ENCODE measurements around the gene CHRNA1.
"Not testable (repeated sequence)": the region's sequence is repeated elsewhere in the genome, so short reads cannot be mapped to it uniquely, and the experiment has no call there.

Gene CHRNA1

DNA sequence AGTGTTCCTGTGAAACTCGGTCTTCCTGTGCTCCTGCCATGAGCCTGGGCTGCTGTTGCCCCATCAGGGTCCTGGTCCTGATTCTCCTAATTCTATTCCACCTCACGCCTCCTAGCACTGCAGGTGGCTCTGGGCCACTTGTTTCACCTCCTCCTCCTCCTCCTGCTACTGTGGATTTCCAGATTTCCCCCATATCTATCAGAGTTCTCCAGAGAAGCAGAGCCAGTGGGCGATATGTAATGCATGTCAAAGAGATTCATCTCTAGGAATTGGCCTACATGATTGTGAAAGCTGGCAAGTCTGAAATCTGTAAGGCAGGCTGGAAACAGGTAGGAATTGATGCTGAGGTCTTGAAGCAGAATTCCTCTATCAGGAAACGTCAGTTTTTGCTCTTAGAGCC lies 45.3 kb downstream of the CHRNA1 start:
- Mint-ChIP-seq H3K4me3 (peak overlapping the region in 1 of 2 donors; percentile 28), H3K4me1 (peaks cover 30% of the 10 kb centered on the region), H3K27me3 (no peaks in the 10 kb centered on the region), H3K27ac (no peak overlapping the region), H3K9me3 (peaks cover 13 to 18% of the 10 kb centered on the region in 2 donors)
- DNase-seq, result no peak
- ATAC-seq, result no peak

DNA sequence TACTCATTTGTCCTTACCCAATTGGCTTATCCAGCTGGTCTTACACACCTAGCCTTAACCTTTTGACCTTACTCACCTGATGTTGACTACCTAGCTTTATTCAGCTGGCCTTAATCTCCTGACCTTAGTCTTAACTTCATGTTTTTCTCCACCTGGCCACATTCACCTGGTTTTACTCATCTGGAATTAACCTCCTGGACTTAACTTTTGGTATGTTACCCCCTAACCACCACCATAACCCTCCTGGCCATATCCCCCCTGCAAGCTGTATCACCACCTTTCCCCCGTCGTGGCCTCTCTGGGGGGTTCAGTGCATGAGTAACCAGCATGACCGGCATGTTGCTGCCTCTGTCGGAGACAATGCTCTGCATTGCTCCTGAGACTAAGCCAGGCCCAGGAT lies 45.7 kb downstream of the CHRNA1 start:
- no peak overlapping the region for H3K27ac Mint-ChIP-seq
- H3K4me3 Mint-ChIP-seq, result no peak overlapping the region
- no peaks in the 10 kb centered on the region for H3K27me3 Mint-ChIP-seq
- H3K4me1 Mint-ChIP-seq, result peaks cover 30% of the 10 kb centered on the region
- ATAC-seq, result no peak
- peaks cover 8 to 14% of the 10 kb centered on the region in 2 donors for H3K9me3 Mint-ChIP-seq
- no peak for DNase-seq

DNA sequence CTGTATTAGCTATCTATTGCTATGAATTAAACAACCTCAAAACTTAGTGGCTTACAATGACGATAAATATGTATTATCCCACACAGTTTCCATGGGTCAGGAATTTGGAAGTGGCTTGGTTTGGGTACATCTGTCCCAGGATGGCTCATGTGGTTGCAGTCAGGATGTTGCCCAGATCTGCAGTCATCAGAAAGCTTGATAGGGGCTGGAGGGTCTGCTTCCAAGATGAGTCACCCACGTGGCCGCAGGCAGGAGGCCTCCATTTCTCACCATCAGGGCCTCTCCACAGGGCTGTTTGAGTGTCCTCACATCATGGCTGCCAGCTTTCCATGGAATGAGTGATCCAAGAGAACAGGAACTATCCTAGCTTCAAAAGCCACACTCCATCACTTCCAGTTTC lies 46.4 kb downstream of the CHRNA1 start:
- peaks cover 7 to 14% of the 10 kb centered on the region in 2 donors for H3K9me3 Mint-ChIP-seq
- H3K27ac Mint-ChIP-seq, result no peak overlapping the region
- peaks cover 30% of the 10 kb centered on the region for H3K4me1 Mint-ChIP-seq
- no peaks in the 10 kb centered on the region for H3K27me3 Mint-ChIP-seq
- H3K4me3 Mint-ChIP-seq, result peak overlapping the region in 1 of 2 donors; percentile 71
- DNase-seq, result no peak
- no peak for ATAC-seq

- H3K4me1 Mint-ChIP-seq, result peaks cover 30% of the 10 kb centered on the region
- peaks cover 7 to 14% of the 10 kb centered on the region in 2 donors for H3K9me3 Mint-ChIP-seq
- DNase-seq (peak; percentile 22 to 42), ATAC-seq (peak; percentile 90)
- peak overlapping the region; percentile 71 to 79 for H3K4me3 Mint-ChIP-seq
- no peaks in the 10 kb centered on the region for H3K27me3 Mint-ChIP-seq
- no peak overlapping the region for H3K27ac Mint-ChIP-seq
These were observed 47.0 kb downstream of the CHRNA1 start for GRCh38 chr2:174717273-174717672.

- H3K9me3 Mint-ChIP-seq, result peaks cover 7 to 14% of the 10 kb centered on the region in 2 donors
- H3K27ac Mint-ChIP-seq, result peak overlapping the region in 1 of 2 donors; percentile 57
- ATAC-seq, result peak; percentile 85
- DNase-seq, result peak in 1 of 2 donors; percentile 18
- no peaks in the 10 kb centered on the region for H3K27me3 Mint-ChIP-seq
- peak overlapping the region; percentile 62 to 71 for H3K4me3 Mint-ChIP-seq
- H3K4me1 Mint-ChIP-seq, result peaks cover 30% of the 10 kb centered on the region
These were observed 47.5 kb downstream of the CHRNA1 start for GRCh38 chr2:174716785-174717184.

DNA sequence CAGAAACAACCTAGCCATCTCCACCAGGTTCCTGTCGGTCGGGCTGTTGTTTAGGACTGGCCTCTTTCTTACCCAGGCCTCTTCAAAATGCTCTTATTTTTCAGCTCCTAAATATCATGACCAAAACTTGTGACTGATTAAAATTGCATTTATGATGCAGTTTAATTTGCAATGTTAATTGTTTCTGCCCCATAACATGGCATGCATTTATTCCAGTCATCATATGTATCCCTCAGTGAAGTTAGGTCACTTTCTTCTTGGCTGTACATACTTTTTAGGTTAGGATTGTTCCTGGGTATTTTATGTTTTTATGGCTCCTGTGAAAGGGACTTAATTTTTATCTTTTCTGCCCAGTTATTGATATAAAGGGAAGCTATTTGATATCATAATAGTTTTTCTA lies 50.6 kb downstream of the CHRNA1 start:
- ATAC-seq (no peak), DNase-seq (no peak)
- Mint-ChIP-seq H3K9me3 (peaks cover 2 to 6% of the 10 kb centered on the region in 2 donors), H3K4me1 (peaks cover 26% of the 10 kb centered on the region), H3K4me3 (no peak overlapping the region), H3K27me3 (peaks cover 4% of the 10 kb centered on the region), H3K27ac (no peak overlapping the region)

DNA sequence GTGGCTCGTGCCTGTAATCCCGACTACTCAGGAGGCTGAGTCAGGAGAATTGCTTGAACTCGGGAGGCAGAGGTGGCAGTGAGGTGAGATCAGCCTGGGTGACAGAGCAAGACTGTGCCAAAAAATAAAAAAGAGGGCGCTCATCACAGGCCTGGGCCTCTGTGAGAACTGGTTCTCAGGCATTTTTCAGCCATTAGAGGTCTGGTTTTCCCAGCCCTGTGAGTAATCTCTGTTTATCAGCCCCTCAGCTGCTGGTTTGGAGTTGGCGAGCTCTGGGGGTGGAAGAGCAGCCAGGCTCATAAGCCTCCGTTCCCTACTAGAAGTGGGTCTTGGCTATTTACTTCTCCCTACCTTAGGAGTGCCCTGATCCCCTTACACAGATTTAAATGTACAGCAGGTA lies 53.1 kb downstream of the CHRNA1 start:
- ATAC-seq (no peak), DNase-seq (no peak)
- Mint-ChIP-seq H3K4me3 (no peak overlapping the region), H3K27ac (no peak overlapping the region), H3K9me3 (no peaks in the 10 kb centered on the region), H3K4me1 (peaks cover 6% of the 10 kb centered on the region), H3K27me3 (peaks cover 12% of the 10 kb centered on the region)

DNA sequence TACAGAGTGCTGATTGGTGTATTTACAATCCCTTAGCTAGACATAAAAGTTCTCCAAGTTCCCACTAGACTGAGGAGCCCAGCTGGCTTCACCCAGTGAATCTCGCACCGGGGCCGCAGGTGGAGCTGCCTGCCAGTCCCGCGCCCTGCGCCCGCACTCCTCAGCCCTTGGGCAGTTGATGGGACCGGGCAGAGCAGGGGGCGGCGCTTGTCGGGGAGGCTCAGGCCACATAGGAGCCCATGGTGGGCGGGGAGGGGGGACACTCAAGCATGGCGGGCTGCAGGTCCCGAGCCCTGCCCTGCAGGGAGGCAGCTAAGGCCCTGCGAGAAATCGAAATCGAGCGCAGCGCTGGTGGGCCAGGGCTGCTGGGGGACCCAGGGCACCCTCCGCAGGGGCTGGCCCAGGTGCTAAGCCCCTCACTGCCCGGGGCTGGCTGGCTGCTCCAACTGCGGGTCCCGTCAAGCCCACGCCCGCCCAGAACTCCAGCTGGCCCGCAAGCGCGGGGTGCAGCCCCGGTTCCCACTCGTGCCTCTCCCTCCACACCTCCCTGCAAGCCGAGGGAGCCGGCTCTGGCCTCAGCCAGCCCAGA lies 54.8 kb downstream of the CHRNA1 start:
- H3K9me3 Mint-ChIP-seq, H3K27ac Mint-ChIP-seq, DNase-seq, H3K4me3 Mint-ChIP-seq, H3K4me1 Mint-ChIP-seq: not testable (repeated sequence)
- peak; percentile 69 for ATAC-seq
- H3K27me3 Mint-ChIP-seq, result peaks cover 22% of the 10 kb centered on the region

- peaks cover 23% of the 10 kb centered on the region for H3K27me3 Mint-ChIP-seq
- peaks cover 6% of the 10 kb centered on the region for H3K4me1 Mint-ChIP-seq
- no peak for ATAC-seq
- no peak for DNase-seq
- peak overlapping the region in 1 of 2 donors; percentile 14 for H3K4me3 Mint-ChIP-seq
- no peaks in the 10 kb centered on the region for H3K9me3 Mint-ChIP-seq
- H3K27ac Mint-ChIP-seq, result no peak overlapping the region
These were observed 55.6 kb downstream of the CHRNA1 start for GRCh38 chr2:174708713-174709112.

GRCh38 chr2:174705321-174705720 lies 59.0 kb downstream of the CHRNA1 start:
- Mint-ChIP-seq H3K4me3 (no peak overlapping the region), H3K27me3 (peaks cover 29% of the 10 kb centered on the region), H3K9me3 (no peaks in the 10 kb centered on the region), H3K27ac (no peak overlapping the region), H3K4me1 (peaks cover 6% of the 10 kb centered on the region)
- DNase-seq (no peak), ATAC-seq (no peak)

- DNase-seq (no peak), ATAC-seq (no peak)
- H3K27me3 Mint-ChIP-seq, result peaks cover 29% of the 10 kb centered on the region
- peaks cover 6% of the 10 kb centered on the region for H3K4me1 Mint-ChIP-seq
- no peaks in the 10 kb centered on the region for H3K9me3 Mint-ChIP-seq
- H3K4me3 Mint-ChIP-seq, result no peak overlapping the region
- no peak overlapping the region for H3K27ac Mint-ChIP-seq
These were observed 59.6 kb downstream of the CHRNA1 start for GRCh38 chr2:174704642-174705041.

- Mint-ChIP-seq H3K4me3 (no peak overlapping the region), H3K9me3 (no peaks in the 10 kb centered on the region), H3K27me3 (peaks cover 28% of the 10 kb centered on the region), H3K27ac (no peak overlapping the region), H3K4me1 (peaks cover 6% of the 10 kb centered on the region)
- no peak for ATAC-seq
- DNase-seq, result no peak
These were observed 60.2 kb downstream of the CHRNA1 start for GRCh38 chr2:174704061-174704460.

DNA sequence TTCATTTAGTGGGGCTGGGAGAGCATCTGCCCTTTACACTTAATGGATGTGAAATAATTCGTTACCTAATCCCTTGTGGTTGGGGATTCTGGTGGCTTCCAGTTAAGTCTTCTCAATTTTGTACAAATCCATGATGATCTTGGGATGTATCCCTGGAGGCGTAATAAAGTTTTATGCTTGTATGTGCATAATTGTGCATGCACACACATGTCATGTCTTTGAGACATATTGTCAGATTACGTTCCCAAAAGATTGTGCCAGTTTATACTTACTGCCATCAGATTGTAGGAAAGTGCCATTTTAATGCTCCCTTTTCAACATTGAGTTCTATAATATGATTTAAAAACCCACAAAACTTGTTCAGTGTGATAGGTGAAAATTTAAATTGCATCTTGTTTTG lies 60.8 kb downstream of the CHRNA1 start:
- Mint-ChIP-seq H3K27me3 (peaks cover 22% of the 10 kb centered on the region), H3K27ac (no peak overlapping the region), H3K4me3 (no peak overlapping the region), H3K9me3 (no peaks in the 10 kb centered on the region), H3K4me1 (peaks cover 1% of the 10 kb centered on the region)
- no peak for ATAC-seq
- no peak for DNase-seq

- Mint-ChIP-seq H3K4me3 (no peak overlapping the region), H3K27me3 (peaks cover 17% of the 10 kb centered on the region), H3K9me3 (no peaks in the 10 kb centered on the region), H3K27ac (no peak overlapping the region), H3K4me1 (no peaks in the 10 kb centered on the region)
- DNase-seq (no peak), ATAC-seq (no peak)
These were observed 61.7 kb downstream of the CHRNA1 start for GRCh38 chr2:174702541-174702940.

DNA sequence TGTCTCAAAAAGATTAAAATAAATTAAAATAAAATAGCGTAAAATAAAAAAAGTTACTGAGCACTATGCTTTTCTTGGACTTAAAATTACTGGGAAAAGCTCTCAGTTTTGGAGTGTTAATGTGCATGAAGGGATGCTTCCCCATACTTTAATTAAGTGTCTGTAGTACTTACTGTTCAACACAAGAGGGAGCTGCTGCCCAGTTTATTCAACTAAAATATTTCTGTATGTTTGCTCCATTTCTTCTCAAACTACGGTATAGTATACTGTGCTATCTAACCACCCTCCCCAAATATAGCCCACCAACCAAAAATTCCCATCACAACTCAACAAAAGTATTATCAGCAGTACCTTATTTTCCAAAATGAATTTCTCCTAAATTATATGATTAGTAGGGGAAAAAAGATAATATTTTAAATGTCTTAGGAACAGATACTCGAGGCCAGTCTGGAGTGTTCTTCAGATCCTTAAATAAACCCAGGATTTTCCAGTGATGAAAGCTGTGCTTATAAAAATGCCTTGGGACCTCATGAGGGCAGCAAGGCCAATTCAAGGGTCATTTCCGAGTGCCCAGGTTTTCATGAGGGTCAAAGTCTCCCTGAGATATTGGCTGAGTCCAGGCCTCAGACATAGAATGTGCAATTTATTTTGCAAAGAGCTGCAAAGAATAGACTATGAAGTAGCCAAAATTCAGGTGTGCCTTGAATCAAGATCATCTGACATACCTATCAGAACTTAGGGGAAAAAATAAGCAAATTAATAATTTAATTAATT lies 64.1 kb downstream of the CHRNA1 start:
- Mint-ChIP-seq H3K4me1 (peaks cover 7% of the 10 kb centered on the region), H3K4me3 (no peak overlapping the region), H3K9me3 (no peaks in the 10 kb centered on the region), H3K27ac (no peak overlapping the region), H3K27me3 (peaks cover 14% of the 10 kb centered on the region)
- peak; percentile 28 for ATAC-seq
- no peak for DNase-seq
